HG03354 (cell line): Measurements from ENCODE around the gene ZBTB34.

ENCODE experiments used
- ATAC-seq: cut with Tn5 transposase; IDR thresholded peaks from one replicate; pipeline ENCODE4 v1.9.1; 2021; ENCODE audit warnings: mild to moderate bottlenecking; ENCODE audit not compliant: unreplicated experiment, poor library complexity, severe bottlenecking

Gene ZBTB34

GRCh38 chr9:126842220-126842842 is 18.1 kb upstream of the ZBTB34 start:
- ATAC-seq: no peak

GRCh38 chr9:126842977-126843799 is 17.3 kb upstream of the ZBTB34 start:
- ATAC-seq: no peak

- no peak for ATAC-seq
Measured at GRCh38 chr9:126844085-126844484, 16.4 kb upstream of the ZBTB34 start.

- ATAC-seq: no peak
Measured at GRCh38 chr9:126847051-126847450, 13.4 kb upstream of the ZBTB34 start.

GRCh38 chr9:126849591-126850225 is 10.7 kb upstream of the ZBTB34 start:
- no peak for ATAC-seq

- ATAC-seq: no peak
Measured at GRCh38 chr9:126851286-126851880, 9.1 kb upstream of the ZBTB34 start.

- ATAC-seq: no peak
Measured at GRCh38 chr9:126852086-126852688, 8.3 kb upstream of the ZBTB34 start.

- no peak for ATAC-seq
Measured at GRCh38 chr9:126853667-126854066, 6.8 kb upstream of the ZBTB34 start.

- no peak for ATAC-seq
Measured at GRCh38 chr9:126854734-126855133, 5.7 kb upstream of the ZBTB34 start.

- no peak for ATAC-seq
Measured at GRCh38 chr9:126856326-126856877, 4.0 kb upstream of the ZBTB34 start.

GRCh38 chr9:126857261-126857960 is 3.0 kb upstream of the ZBTB34 start:
- ATAC-seq: no peak

GRCh38 chr9:126859111-126859510 is 1.3 kb upstream of the ZBTB34 start:
- no peak for ATAC-seq

- peak; percentile 37 for ATAC-seq
Measured at GRCh38 chr9:126860757-126861466, 473 bp downstream of the ZBTB34 start.

GRCh38 chr9:126861707-126862103 is 1.3 kb downstream of the ZBTB34 start:
- ATAC-seq: no peak

GRCh38 chr9:126862104-126862761 is 1.8 kb downstream of the ZBTB34 start:
- no peak for ATAC-seq

- ATAC-seq: no peak
Measured at GRCh38 chr9:126864771-126865170, 4.3 kb downstream of the ZBTB34 start.

- no peak for ATAC-seq
Measured at GRCh38 chr9:126869368-126869767, 8.9 kb downstream of the ZBTB34 start.

GRCh38 chr9:126872516-126872915 is 12.1 kb downstream of the ZBTB34 start:
- ATAC-seq: no peak
